ENCODE measurements around the gene OPN3.
A peak's percentile ranks its signal among the peaks of the same experiment; 100 is the strongest.

The OPN3 gene

DNA sequence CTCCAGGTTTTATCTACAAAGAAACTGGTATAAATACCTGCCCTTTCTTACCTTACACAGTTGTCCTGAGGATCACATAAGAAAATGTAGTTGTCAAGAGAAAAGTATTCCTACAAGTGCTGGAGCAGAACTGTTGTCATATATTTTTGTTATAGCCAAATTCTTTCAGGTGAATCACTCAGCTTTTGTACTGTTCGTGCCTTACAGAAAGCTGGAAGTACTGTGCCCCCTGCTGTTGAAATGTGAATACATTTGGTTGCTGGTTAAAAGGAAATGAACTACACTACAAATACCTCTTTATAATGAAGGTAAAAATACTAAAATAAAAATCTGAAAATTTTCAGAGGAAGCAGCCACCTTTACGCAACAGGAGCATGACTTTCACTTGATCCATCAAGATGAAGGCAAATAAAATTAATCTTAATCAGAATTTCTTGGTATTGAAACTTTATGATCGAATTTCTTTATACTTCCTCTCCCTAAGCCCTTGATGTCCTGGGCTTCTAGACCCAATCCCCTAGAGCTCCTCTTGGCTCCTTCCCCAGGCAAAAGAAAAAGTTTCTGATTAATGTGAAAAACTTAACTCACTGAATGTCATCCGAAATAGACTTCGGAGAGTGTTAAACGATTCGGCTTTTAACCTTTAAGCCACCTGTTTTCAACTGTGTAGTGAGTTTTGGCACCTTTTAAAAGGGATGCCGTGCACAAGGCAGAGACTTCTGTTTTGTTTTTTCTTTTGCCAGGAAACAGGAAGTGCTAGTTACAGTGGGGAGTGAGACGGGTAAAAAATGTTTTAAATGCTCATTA is 12.5 kb downstream of the OPN3 start:
- FAIRE-seq (peak; percentile 65), DNase-seq (ENCODE audit: extremely low spot score, insufficient read length, low read depth) (no peak)

DNA sequence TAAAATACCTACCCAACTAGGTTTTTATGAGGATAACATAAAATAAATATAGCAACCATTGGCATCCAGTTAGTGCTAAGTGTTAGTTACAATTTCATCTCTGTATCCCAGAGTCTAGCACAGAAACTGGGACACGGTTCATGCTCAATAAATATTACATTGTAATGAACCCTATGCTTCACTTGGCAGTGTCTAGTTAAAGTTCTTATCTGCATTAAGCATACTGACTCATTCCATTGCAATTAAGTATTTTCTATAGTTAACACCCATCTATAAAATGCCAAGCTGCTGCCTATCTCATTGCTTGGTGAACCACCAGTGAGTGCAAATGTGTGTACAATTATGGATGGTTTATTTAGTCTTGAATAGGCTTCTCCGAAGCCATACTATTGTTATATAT is 15.2 kb downstream of the OPN3 start:
- DNase-seq (ENCODE audit: extremely low spot score, insufficient read length, low read depth) (no peak), FAIRE-seq (no peak)

DNA sequence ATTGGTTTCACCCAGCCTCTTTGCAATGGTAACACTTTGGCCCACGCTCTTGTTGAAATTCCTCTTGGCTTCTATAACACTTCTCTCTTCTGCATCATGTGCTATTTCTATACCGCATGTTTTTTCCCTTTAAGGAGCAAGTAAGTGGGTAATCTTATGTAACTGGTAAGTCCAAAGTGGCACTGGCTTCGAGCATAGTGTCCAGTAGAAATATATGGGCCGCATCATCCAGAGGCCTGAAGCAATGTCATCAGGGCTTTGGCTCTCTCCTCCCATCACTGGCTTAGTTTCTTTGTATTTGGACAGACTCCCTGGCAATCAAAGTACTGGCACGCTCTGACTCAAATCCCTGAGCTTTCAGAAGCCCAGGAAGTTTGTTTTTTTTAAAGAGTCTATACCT is 17.5 kb downstream of the OPN3 start:
- FAIRE-seq (no peak), DNase-seq (ENCODE audit: extremely low spot score, insufficient read length, low read depth) (no peak)

DNA sequence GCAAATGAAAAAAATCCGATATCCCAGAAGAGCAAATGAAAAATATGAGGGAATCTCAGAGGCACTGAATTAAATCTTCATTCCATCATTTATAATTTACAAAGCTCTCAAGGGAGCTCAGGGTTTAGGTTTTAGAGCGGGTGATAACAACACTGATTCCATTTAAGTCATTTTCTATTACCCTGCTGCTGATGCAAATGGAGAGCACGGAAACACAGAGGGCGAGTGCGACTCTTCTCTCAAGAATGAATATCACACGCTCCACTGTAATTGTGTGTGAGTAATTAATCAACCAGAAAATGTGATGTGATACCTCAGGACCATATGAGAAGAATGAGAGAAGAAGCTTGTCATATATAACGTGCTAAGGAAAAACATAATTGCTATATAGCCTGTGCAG is 22.7 kb downstream of the OPN3 start:
- DNase-seq (ENCODE audit: extremely low spot score, insufficient read length, low read depth) (no peak), FAIRE-seq (no peak)

DNA sequence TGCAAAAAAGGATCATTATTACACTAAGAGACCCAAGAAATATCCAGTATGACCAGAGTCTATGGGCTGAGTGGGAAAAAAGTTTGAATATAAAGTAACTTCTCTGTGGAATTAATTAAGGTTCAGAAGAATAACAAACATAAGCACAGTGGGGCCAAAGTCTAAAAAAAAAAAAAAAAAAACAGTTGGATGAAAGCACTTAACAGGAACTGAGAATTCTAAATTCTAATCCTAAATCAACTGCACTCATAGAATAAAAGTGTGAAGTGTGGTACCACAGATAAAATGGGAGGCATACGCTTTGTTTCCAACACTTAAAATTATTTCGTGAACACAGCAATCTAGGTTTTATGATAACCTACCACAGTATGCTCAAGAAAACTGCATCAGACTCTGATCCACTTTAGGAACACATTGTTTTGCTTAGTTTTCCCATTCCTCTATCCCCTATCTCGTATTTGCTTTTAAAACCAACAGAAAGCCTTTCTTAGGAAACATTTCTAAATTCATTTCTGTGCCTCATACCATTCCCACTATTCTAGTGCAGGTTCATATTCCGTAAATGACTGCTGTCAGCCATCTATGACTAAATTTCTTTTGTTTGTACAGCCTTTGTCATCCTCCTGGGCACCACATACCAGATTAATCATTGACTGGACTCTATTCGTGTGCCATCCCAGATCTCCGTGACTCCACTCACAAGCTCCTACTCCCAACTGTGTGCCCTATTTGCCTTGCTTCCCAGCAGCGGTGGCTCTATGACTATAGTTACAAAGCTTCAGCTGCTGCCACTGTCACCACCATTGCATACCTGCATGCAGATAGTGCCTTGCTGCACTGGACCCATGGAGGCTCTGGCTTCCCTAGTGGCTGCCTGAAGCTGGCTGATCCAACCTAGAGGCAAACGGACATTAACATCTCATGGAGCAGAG is 24.9 kb downstream of the OPN3 start:
- DNase-seq (ENCODE audit: extremely low spot score, insufficient read length, low read depth), result no peak
- FAIRE-seq, result no peak

DNA sequence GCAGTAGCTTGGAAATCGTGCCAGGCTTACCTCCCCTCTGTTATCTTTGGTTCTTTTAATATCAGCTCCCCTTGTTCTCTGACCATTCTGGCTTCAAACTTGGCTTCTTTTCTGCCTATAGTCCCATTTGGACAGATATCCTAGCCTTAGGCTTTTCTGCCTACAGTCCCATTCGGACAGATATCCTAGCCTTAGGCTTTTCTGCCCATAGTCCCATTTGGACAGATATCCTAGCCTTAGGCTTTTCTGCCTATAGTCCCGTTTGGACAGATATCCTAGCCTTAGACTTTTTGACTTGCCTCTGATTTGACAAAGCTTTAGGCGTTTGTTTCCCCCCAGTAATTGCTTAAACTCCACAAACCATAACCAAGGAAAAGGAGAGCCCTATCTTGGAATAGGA is 25.6 kb downstream of the OPN3 start:
- no peak for DNase-seq (ENCODE audit: extremely low spot score, insufficient read length, low read depth)
- FAIRE-seq, result no peak

DNA sequence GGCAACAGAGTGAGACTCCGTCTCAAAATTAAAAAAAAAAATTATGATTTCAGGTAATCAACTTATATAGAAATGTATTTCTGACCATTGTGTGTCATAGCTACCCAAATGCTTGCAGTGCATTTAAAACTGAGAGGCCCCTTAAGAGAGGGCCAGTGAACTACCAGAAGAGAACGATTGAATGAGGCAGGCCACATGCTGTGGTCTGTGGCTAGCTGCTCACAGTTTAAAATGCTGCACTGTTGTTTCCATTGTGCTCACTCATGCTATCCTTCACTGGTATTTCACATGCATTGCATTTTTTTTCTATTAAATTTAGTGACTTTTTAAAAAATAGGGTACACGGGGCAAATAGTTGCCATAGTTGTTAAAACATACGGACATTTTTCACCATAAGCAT is 26.0 kb downstream of the OPN3 start:
- FAIRE-seq, result no peak
- DNase-seq (ENCODE audit: extremely low spot score, insufficient read length, low read depth), result no peak

DNA sequence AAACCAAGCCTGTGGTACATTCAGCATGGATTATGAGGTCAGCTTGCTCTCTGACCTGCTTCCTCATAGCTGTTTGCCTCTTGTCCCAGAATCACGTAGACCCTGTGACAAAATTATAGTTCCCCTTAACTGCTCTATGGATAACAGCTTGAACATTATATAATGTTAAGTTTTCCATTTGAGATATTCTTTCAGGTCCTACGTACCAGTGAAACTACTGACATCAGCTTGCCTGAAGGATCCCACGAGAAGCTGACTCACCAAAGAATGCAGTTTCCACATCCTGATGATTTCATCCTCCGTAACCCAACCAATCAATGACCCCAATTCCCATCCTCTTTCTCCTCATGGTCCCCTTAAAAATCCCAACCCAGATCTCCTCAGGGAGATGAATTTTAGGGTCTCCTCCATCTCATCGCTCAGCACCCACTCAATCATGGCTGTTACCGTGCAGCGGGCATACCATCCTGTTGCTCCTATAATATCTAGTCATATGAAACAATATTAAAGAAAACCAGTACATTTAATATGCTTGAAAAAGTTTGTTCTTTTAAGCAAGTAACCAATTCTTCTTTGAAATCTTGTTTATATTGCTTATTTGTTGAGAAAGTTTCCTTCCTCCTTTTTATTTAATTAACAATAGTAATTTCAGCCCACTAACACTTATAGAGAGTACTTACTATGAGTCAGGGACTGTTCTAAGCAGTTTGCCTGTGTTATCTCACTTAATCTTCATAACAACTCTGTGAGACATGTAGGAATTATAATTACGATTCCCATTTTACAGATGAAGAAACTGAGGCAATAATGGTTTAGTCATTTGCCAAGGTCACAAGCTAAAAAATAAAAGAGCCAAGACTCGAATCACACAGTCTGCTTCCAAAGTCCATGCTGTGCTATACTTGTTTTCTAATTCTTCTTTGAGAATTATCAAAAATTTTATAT is 27.4 kb downstream of the OPN3 start:
- DNase-seq (ENCODE audit: extremely low spot score, insufficient read length, low read depth) (no peak), FAIRE-seq (no peak)

DNA sequence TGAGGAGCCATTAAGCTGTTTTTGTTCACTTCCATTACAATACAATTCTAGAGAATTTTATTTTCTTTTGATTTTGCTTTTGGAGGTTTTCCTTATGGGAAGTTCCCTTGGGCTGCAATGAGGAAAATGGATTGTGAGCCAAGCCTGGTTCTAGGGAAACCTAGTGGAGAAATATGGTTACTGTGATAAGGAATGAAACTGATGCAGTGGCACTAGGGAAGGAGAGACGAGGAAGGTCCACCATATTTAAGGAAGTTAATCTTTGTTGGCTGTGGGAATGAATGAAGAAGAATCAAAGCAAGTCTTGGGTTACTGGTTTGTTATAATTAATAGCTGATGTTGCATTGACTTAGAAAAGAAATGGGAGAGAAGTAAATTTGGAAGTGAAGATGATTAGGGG is 28.4 kb downstream of the OPN3 start:
- no peak for FAIRE-seq

DNA sequence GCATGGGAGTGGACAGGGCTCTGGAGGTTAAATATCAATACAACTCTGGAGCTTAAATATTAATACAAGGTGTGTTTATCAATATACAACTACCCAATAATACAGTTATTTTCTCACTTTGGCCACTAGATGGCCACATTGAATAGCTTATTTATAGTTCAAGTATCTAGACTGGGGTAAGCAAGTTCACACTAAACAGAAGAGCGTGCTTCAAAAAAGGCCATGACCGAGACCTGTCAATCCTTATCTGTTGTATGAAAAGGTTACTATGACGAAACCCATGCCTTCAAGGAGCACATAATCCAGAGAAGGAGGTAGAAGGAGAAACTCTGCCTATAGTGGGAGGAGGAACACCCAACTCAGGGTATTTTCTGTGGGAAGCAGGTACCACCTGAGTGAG is 29.1 kb downstream of the OPN3 start:
- peak; percentile 30 for DNase-seq (ENCODE audit: extremely low spot score, insufficient read length, low read depth)
- peak; percentile 83 for FAIRE-seq

More for the DNA sequence above, 28.4 kb downstream of the OPN3 start:
- no peak for DNase-seq (ENCODE audit: extremely low spot score, insufficient read length, low read depth)

DNA sequence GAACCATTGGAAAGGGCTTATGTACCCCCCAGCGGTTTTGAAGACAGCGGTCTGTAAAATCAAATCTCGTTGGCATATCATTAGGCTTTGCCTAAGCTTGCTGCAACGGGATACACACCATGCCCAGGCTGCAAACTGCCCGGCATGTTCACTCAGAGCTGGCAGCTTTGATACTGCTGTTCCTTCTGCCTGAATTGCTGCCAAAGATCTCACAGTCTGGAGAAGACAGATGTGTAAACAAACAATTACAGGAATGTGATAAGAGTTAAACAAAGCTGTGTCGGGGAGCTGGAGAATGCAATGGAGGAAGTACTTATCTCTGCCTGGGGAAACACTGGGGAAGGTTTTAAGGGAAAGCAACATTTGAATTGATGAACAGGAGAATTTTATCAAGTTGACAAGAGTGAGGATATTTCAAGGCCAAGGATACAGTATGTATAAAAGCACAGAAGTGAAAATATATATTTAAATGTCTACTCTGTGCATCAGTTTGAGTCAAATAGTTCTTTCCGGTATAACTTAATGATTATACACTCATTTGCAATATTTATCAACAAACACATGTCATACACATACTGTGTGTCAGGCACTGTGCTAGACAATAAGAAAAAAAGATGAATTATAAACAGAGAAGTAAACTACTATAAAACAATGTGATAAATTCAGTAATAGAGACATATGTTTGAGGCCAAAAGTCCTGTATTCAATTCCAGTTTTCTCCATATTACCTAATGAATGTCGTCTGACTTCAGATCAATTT is 29.9 kb downstream of the OPN3 start:
- DNase-seq (ENCODE audit: extremely low spot score, insufficient read length, low read depth), result no peak
- no peak for FAIRE-seq

DNA sequence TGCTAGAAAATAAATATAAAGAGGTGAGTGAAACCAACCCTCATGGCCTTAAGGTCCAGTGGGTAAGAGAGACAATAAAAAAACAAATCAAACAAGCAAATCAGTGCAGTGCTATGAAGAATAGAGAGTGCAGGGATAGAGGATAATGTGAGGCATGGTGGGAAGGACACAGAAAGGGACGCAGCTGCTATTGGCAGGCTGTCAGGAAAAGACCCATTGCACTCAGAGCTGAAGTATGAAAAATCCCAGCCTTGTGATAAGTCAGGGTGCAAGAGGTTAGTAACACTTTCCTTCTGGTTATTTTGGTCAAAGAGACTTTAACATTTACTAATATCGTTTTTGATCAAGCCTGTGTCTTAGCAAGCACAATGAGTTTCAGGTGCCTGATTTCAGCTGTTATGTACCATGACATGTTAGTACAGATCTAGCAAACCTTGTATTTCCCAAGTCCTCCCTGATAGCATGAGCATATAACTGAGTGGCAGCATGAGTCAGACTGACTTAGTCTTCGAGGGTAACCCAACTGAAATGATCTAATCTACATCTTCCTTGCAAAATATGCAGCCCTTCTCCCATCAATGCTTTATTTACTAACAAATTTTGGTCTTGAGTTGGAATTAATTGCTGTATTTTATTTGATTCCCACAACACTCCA is 31.7 kb downstream of the OPN3 start:
- FAIRE-seq (no peak), DNase-seq (ENCODE audit: extremely low spot score, insufficient read length, low read depth) (no peak)

DNA sequence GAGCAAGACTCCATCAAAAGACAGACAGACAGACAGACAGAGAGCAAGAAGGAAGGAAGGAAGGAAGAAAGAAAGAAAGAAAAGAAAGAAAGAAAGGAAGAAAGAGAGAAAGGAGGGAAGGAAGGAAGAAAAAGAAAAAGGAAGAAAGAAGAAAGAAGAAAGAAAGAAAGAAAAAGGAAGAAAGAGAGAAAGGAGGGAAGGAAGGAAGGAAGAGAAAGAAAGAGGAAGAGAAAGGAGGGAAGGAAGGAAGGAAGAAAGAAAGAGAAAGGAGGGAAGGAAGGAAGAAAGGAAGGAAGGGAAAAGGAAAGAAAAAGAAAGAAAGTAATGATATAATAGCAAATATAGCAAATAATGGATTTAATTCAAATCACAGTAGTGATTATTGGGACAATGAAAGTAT is 32.7 kb downstream of the OPN3 start:
- no peak for DNase-seq (ENCODE audit: extremely low spot score, insufficient read length, low read depth)
- FAIRE-seq, result no peak

DNA sequence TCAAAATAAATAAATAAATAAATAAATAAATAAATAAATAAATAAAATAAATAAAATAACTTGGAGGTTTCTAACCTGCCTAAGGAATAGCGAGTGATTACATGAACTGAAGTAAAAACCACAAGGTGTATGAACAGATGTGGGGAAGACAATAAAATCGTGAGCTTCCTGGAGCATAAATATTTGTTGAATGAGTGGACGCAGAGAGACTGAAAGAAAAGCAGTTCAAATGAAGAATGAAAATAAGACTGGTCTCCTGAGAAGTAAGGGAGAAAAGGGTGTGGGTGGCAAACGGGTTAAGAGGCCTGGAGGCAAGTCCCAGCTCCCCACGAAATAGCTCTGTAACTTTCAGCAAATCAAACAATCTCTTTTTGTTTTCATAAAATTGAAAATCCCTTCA is 33.6 kb downstream of the OPN3 start:
- no peak for DNase-seq (ENCODE audit: extremely low spot score, insufficient read length, low read depth)
- FAIRE-seq, result no peak

DNA sequence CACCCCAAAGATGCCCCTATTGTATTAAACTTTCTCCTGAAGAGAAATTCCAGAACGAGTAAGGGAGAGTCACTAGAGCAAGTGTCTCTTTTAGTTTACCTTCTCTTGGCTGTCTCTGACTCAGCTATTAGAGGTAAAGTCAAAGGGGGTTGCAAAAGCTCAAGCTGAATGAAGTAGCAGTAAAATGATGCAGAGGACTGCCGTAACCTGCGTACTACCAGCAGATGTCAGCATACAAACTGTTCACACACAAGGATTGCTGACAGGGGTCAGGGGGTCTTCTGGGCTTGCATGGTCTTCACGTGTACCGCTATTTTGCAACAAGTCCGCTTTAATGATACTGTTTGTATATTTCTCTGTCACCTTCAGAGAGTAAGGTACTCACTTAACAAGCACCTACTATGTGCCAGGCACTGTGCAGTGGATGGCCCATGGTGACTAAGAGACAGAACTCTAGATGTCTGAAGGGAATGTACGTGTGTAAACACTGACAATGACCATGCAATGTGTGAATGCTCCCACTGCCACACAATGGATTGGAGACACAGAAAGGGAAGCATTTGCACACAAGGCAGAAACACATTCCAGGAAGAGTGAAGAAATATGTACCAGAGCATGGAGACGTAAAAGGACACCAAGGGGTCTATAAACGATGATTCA is 34.9 kb downstream of the OPN3 start:
- no peak for FAIRE-seq
- DNase-seq (ENCODE audit: extremely low spot score, insufficient read length, low read depth), result no peak

DNA sequence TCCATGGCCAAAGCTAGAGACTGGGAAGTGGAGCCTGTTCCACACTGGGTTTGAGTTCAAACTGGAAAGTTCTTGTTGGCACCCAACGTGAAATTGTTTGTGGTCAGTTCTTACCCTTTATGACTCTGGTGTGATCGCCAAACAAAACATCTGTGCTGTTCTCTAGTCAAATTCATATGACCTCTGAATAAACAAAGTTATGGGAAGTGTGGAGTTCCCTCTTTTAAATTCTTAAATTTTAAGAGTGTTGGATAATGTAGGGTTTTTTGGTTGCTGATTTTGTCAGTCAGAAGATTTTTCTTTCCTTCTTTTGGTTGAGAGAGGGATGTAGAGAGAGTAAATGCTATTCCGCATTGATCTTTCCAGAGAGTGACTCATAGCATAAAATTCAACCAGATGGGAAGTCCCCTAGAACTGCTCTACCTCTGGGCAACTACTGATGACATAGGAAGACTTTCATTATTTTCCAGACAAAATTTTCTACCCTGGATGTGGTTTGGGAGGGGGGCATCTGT is 36.4 kb downstream of the OPN3 start:
- FAIRE-seq (no peak), DNase-seq (ENCODE audit: extremely low spot score, insufficient read length, low read depth) (no peak)

DNA sequence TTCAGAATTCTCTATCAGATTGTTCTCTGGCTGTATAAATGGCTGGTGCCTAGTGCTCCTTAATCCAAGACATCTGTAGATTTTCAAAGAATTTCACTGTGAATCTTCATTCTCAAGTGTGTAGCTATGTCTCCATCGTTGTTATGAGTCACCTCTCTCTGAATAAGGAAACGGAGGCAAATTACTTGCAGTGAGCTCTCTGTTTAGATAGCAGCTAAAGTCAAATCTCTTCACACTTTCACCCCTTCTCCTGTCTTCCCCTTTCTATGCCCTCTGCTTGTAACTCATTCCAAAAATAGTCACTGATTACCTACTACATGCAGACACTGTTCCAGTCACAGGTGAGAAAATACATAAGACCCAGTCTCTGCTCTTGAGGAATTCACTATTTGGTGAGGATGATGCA is 39.7 kb downstream of the OPN3 start:
- peak; percentile 77 for FAIRE-seq
- DNase-seq (ENCODE audit: extremely low spot score, insufficient read length, low read depth), result no peak

DNA sequence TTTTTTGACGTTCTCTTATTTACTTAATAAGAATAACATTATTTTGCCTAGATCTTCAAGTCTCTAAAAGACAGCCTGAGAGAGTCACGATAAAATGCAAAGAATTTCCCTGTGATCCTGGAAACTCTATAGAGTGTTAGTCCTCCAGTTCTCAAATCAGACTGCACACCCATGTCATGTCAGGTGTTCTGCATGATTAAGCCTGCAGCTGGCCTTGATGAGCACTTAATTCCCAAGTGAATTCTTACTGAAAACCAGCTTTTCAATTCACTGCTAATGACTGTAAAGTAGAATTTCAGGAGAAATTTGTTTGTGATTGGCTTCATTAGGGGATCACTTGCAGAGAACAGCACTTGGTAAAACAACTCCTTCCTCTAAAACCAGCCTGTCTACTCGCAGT is 41.9 kb downstream of the OPN3 start:
- DNase-seq (ENCODE audit: extremely low spot score, insufficient read length, low read depth) (no peak), FAIRE-seq (no peak)
